ENCODE data around the gene CREBL2.
A peak's percentile ranks its signal among the peaks of the same experiment; 100 is the strongest.
"Not testable (repeated sequence)": the region's sequence is repeated elsewhere in the genome, so short reads cannot be mapped to it uniquely, and the experiment has no call there.

Gene CREBL2, protein sequence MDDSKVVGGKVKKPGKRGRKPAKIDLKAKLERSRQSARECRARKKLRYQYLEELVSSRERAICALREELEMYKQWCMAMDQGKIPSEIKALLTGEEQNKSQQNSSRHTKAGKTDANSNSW

DNA sequence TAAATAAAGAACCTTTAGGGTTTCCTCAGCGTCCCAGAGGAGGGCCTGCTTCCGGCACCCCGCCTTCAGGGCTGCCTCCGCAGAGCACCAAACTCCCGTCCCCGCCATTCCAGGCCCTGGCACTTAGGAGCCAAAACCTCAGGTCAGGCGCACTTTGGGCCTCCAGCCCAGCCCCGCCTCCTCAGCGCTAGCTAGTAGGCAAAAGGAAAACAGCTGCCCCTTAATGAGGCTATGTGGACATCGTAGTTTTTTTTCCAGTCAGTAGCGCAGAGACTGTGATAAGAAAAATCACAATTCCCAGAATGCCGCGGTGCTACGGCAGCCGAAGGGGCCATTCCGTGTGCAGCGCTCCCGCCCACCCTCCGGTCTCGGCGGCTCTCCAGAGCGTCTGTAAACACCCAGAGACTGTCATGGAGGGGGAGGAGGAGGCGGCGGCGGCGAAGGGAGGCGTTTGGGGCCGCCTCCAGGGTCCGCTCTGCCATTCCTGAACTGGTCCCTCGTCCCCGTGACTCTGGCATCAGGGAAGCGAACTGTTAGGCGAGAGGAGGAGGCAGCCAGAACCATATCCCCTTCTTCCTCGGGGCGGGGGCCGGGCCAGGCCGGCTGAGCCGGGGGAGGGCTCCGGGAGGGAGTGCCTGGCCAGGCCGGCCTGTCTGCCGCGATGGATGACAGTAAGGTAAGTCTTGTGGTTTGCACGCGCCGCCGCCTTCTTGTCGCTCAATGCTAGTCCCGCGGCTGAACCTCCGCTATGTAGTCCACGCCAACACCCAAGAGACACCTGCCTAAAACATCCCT lies at the start of gene CREBL2:
TSS of gene CREBL2 (plus strand) at position 365 of the 795 bp plus-strand sequence. CDS start at position 662, 297 bp downstream.
- TF ChIP-seq, protein P1, sequence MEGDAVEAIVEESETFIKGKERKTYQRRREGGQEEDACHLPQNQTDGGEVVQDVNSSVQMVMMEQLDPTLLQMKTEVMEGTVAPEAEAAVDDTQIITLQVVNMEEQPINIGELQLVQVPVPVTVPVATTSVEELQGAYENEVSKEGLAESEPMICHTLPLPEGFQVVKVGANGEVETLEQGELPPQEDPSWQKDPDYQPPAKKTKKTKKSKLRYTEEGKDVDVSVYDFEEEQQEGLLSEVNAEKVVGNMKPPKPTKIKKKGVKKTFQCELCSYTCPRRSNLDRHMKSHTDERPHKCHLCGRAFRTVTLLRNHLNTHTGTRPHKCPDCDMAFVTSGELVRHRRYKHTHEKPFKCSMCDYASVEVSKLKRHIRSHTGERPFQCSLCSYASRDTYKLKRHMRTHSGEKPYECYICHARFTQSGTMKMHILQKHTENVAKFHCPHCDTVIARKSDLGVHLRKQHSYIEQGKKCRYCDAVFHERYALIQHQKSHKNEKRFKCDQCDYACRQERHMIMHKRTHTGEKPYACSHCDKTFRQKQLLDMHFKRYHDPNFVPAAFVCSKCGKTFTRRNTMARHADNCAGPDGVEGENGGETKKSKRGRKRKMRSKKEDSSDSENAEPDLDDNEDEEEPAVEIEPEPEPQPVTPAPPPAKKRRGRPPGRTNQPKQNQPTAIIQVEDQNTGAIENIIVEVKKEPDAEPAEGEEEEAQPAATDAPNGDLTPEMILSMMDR (conservative IDR thresholded peaks at IDR 0.05; ENCODE audit: low read length), result no peak
- peak; percentile 97 for DNase-seq (ENCODE audit: low read depth)
- peak within 1 kb of the TSS; percentile 87 for H3K4me3 ChIP-seq (ENCODE audit: low read length)

DNA sequence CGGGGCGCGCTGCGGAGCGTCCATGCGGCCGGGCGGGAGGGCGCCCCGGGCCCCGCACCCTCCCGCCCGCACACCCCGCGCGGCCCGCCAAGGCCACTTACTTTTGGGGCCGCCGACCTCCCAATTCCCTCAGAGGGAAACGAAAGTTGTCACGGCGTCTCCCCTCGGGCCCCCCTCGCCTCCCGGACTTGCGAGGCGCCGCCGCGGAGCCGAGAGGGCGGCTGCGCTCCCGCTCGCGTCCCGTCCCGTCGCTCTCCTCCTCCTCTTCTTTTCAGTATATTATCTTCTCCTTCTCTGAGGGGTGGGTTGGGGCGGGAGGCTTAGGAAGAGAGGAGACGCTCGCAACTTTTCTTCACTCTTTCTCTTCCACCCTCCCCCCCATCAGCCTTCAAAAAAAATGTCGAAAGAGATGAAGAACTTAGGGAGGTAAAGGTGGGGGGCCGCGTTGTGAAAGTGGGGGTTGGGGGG lies 49.6 kb upstream of the CREBL2 start:
- peak overlapping the region; percentile 87 for H3K4me3 ChIP-seq (ENCODE audit: low read length)
- peak; percentile 23 for DNase-seq (ENCODE audit: low read depth)
- TF ChIP-seq, protein P1 (conservative IDR thresholded peaks at IDR 0.05; ENCODE audit: low read length), result no peak

DNA sequence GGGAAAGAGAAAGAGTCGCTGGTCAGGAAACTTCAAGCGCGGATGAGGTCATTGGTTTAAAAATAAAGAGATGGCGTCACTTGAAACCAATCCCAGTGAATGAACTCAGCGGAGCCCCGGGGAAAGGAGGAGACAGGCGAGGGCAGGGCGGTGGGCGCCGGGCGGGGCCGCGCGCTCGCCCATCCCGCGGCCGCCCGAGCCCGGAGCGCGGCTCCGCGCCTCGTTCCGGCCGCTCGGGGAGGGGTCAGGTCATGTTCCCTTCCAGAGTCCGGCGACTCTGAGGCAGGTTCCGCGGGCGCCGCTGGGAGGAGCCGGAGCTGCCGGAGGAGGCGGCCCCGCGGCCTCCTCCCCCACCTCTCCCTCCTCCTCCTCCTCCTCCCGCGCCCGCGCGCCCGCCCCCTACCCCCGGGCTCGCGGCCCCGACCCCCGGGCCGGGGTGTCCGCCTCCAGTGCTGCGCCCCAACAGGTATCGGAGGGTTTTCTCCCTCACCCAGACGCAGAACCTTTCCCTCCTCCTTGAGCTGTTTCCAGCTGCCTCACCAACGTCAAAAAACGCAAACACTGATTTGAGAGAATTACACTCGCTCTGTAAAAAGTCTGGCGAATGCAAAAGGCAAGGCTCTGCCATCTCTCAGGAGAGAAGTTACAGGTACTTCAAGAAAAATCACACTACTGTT lies 49.0 kb upstream of the CREBL2 start, which contains the start of gene DUSP16:
TSS of gene DUSP16 (minus strand) at position 279 of the 677 bp plus-strand sequence. CDS start 41,765 bp downstream, outside the sequence.
- peak; percentile 89 for DNase-seq (ENCODE audit: low read depth)
- H3K4me3 ChIP-seq (ENCODE audit: low read length), result peak within 1 kb of the TSS; percentile 87
- TF ChIP-seq, protein P1 (conservative IDR thresholded peaks at IDR 0.05; ENCODE audit: low read length), result 0 out of 2 replicates have a peak, but pooled peaks have one; percentile 7

DNA sequence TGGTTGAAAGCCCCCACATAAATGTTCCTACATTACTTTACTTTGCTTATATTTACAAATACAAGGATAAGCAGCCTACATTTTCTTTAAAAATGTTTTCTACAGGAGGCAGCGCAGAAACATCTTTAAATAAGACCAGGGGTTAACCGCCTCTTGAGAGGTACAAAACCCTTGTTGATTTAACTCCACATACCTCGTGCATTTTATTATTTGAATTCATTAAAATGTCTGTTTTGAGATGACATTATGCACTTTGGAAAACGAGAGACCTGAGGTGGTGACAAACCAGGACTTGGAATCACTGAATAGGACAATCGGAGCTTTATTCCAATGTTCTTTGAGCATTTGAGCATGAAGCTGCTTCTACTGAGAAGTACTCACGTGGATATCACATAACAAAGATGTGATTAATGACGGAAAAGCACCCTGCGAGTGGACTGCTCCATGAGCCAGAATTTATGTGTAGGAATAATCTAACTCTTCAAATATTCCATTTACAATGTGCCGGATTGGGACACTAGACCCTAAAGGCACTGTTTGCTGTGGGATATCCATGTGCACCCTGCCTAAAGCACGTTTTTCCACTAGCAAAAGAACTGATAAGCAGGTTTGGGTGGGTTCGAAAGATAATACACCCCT lies 48.3 kb upstream of the CREBL2 start:
- H3K4me3 ChIP-seq (ENCODE audit: low read length), result peak overlapping the region; percentile 87
- peak; percentile 3 for DNase-seq (ENCODE audit: low read depth)
- TF ChIP-seq, protein P1 (conservative IDR thresholded peaks at IDR 0.05; ENCODE audit: low read length), result no peak

DNA sequence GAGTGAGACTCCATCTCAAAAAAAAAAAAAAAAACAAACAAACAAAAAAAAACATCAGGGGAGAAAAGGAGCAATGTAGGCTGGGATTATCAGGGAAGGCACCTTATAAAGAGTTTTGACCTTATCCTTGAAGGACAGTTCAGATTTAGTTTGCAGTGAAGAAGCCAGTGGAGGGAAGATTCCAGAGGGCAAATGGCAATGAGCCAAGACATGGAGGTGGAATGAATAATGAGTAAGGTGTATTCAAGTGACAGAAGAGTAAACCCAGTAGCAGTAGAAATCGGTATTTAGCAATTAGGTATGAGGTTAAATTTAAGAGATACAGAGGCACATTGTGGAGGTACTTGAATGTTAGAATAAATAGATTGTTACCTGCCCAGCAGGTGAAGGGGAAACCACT lies 46.8 kb upstream of the CREBL2 start:
- TF ChIP-seq, protein P1 (conservative IDR thresholded peaks at IDR 0.05; ENCODE audit: low read length), result no peak
- no peak overlapping the region for H3K4me3 ChIP-seq (ENCODE audit: low read length)
- DNase-seq (ENCODE audit: low read depth), result no peak

DNA sequence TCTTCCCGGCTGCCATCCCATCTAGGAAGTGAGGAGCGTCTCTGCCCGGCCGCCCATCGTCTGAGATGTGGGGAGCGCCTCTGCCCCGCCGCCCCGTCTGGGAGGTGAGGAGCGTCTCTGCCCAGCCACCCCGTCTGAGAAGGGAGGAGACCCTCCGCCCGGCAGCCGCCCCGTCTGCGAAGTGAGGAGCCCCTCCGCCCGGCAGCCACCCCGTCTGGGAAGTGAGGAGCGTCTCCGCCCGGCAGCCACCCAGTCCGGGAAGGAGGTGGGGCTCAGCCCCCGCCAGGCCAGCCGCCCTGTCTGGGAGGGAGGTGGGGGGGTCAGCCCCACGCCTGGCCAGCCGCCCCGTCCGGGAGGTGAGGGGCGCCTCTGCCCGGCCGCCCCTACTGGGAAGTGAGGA lies 45.7 kb upstream of the CREBL2 start:
- not testable (repeated sequence) for H3K4me3 ChIP-seq (ENCODE audit: low read length); DNase-seq (ENCODE audit: low read depth)

DNA sequence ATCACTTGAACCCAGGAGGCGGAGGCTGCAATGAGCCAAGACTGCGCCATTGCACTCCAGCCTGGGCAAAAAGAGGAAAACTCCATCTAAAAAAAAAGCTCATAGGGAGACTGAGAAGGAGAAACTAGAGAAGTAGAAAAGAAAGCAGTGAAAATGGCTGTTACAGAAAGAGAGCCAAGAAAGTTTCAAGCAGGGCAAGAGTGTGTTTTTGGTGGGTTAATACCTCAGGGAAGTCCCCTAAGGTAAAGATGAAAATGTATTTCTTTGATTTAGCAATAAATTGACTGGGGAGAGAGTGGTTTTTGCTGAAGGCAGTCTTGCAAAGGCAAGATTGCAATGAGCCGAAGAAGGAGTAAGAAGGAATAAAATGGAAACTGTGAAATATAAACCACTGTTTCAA lies 39.0 kb upstream of the CREBL2 start:
- no peak overlapping the region for H3K4me3 ChIP-seq (ENCODE audit: low read length)
- TF ChIP-seq, protein P1 (conservative IDR thresholded peaks at IDR 0.05; ENCODE audit: low read length), result no peak

More for the DNA sequence above, 39.0 kb upstream of the CREBL2 start:
- DNase-seq (ENCODE audit: low read depth), result no peak

All from AG10803 (cell line).